ENCODE results near the gene AGBL4. TPM values are rescaled to one million over a fixed set of nuclear protein-coding genes. Genes with fewer than 3 reads are reported as not detected.

AGBL4 gene
- total RNA-seq, 1 experiment from 2014 or later, result not detected

DNA sequence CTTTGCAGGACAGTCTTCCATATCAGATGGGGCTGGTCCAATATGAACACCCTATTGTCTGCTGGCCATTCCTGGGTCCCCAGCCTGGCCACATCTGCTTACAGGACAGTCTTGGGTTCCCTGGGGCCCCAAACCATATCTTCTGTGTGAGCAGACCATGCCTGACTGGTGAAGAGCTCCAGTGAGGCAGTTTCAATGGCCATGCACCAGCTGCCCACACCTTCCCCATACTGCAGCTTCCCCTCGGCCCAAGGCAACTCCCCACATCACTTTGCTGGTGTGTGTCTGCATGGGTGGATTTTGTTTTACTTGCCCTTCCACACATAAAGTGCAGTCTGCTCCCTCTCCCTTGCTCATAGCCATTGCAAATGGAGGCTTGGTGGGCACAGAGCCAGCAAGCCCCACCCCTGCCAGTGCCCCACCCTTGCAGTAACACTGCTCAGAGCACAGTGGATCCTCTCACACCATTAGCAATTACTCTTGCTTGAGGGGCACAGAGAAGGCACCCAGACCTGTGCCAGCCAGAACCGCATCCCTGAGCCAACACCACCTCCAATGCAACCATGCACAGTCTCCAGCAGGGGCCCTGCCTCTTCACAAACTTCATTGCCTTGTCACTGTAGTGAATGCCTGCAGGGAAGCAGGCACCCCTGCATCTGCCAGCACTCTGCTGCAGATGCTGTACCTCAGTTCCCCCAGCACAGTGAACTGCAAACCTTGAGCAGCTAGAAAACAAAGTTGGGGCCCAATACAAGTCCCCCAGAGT is 772.6 kb downstream of the AGBL4 start:
- Histone ChIP-seq H3K27me3 (replicated peaks; ENCODE audit: control insufficient read depth, insufficient read depth, low read length) (no peaks in the 10 kb centered on the region), H3K36me3 (ENCODE audit: control insufficient read depth, insufficient read depth, low read length) (no peaks in the 10 kb centered on the region), H3K4me1 (no peaks in the 10 kb centered on the region), H3K9me3 (0 out of 2 replicates have a peak, but pooled peaks cover 3% of the 10 kb centered on the region), H3K4me3 (ENCODE audit: low read depth, low read length) (no peak overlapping the region)
- no TSS peak for BruUV-seq (replicated peaks)
- no peak for DNase-seq
- Mint-ChIP-seq H3K4me1 (ENCODE audit: low read depth, unreplicated experiment) (peaks cover 6% of the 10 kb centered on the region), H3K4me3 (ENCODE audit: unreplicated experiment) (no peak overlapping the region), H3K9me3 (ENCODE audit: unreplicated experiment) (peaks cover 56% of the 10 kb centered on the region), H3K27me3 (ENCODE audit: insufficient read depth, unreplicated experiment) (no peaks in the 10 kb centered on the region), H3K27ac (ENCODE audit: unreplicated experiment) (no peak overlapping the region), H3K36me3 (ENCODE audit: insufficient read depth, unreplicated experiment) (no peaks in the 10 kb centered on the region)
- intact Hi-C loops (cut with micrococcal nuclease; ENCODE audit: unreplicated experiment), result no loop called here
- CTCF ChIA-PET, result no interaction called here
- POLR2A ChIA-PET, result no interaction called here
- TF ChIP-seq, protein P1, sequence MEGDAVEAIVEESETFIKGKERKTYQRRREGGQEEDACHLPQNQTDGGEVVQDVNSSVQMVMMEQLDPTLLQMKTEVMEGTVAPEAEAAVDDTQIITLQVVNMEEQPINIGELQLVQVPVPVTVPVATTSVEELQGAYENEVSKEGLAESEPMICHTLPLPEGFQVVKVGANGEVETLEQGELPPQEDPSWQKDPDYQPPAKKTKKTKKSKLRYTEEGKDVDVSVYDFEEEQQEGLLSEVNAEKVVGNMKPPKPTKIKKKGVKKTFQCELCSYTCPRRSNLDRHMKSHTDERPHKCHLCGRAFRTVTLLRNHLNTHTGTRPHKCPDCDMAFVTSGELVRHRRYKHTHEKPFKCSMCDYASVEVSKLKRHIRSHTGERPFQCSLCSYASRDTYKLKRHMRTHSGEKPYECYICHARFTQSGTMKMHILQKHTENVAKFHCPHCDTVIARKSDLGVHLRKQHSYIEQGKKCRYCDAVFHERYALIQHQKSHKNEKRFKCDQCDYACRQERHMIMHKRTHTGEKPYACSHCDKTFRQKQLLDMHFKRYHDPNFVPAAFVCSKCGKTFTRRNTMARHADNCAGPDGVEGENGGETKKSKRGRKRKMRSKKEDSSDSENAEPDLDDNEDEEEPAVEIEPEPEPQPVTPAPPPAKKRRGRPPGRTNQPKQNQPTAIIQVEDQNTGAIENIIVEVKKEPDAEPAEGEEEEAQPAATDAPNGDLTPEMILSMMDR (IDR thresholded peaks at IDR 0.05; ENCODE audit: insufficient read depth in 1 of 2, low read depth in 1 of 2, low read length in 1 of 2, severe bottlenecking in 1 of 2, unreplicated experiment in 1 of 2), result no peak

- H3K4me3 Mint-ChIP-seq (ENCODE audit: unreplicated experiment), result no peak overlapping the region
- no TSS peak for BruUV-seq (replicated peaks)
- intact Hi-C loops (cut with micrococcal nuclease; ENCODE audit: unreplicated experiment), result no loop called here
- peaks cover 53% of the 10 kb centered on the region for H3K9me3 Mint-ChIP-seq (ENCODE audit: unreplicated experiment)
- Histone ChIP-seq H3K27me3 (replicated peaks; ENCODE audit: control insufficient read depth, insufficient read depth, low read length) (no peaks in the 10 kb centered on the region), H3K36me3 (ENCODE audit: control insufficient read depth, insufficient read depth, low read length) (no peaks in the 10 kb centered on the region), H3K4me3 (ENCODE audit: low read depth, low read length) (no peak overlapping the region), H3K9me3 (peaks cover 10% of the 10 kb centered on the region), H3K4me1 (no peaks in the 10 kb centered on the region)
- H3K27me3 Mint-ChIP-seq (ENCODE audit: insufficient read depth, unreplicated experiment), result no peaks in the 10 kb centered on the region
- POLR2A ChIA-PET, result no interaction called here
- TF ChIP-seq, protein P1 (IDR thresholded peaks at IDR 0.05; ENCODE audit: insufficient read depth in 1 of 2, low read depth in 1 of 2, low read length in 1 of 2, severe bottlenecking in 1 of 2, unreplicated experiment in 1 of 2), result no peak
- H3K4me1 Mint-ChIP-seq (ENCODE audit: low read depth, unreplicated experiment), result no peaks in the 10 kb centered on the region
- no peaks in the 10 kb centered on the region for H3K36me3 Mint-ChIP-seq (ENCODE audit: insufficient read depth, unreplicated experiment)
- CTCF ChIA-PET, result no interaction called here
- DNase-seq, result no peak
- no peak overlapping the region for H3K27ac Mint-ChIP-seq (ENCODE audit: unreplicated experiment)
Observed at GRCh38 chr1:49240709-49241221, 783.0 kb downstream of the AGBL4 start.

DNA sequence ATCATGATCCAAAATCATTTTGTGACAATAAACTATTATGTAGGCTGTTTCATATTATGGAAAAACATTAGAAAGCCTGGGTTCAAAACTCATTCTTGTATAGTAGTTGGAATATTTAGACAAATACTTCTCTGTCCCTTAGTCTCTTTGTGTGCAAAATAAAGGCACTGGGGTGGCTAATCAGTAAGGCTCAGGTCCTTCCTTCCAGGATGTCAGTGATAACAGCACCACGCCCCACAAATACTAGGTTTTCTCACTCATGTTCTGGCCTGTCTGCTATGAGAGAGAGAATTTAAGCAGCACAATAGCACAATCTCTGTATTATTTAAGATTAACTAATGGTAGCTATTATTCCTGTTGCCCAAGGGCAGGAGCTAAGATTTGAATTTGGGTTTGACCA is 788.8 kb downstream of the AGBL4 start:
- Mint-ChIP-seq H3K9me3 (ENCODE audit: unreplicated experiment) (peaks cover 21% of the 10 kb centered on the region), H3K4me3 (ENCODE audit: unreplicated experiment) (no peak overlapping the region), H3K27ac (ENCODE audit: unreplicated experiment) (no peak overlapping the region), H3K4me1 (ENCODE audit: low read depth, unreplicated experiment) (no peaks in the 10 kb centered on the region), H3K36me3 (ENCODE audit: insufficient read depth, unreplicated experiment) (no peaks in the 10 kb centered on the region), H3K27me3 (ENCODE audit: insufficient read depth, unreplicated experiment) (no peaks in the 10 kb centered on the region)
- H3K4me3 ChIP-seq (ENCODE audit: low read depth, low read length), result no peak overlapping the region
- CTCF ChIA-PET, result no interaction called here
- TF ChIP-seq, protein P1 (IDR thresholded peaks at IDR 0.05; ENCODE audit: insufficient read depth in 1 of 2, low read depth in 1 of 2, low read length in 1 of 2, severe bottlenecking in 1 of 2, unreplicated experiment in 1 of 2), result no peak
- no peaks in the 10 kb centered on the region for H3K27me3 ChIP-seq (replicated peaks; ENCODE audit: control insufficient read depth, insufficient read depth, low read length)
- peaks cover 10% of the 10 kb centered on the region for H3K9me3 ChIP-seq
- POLR2A ChIA-PET, result no interaction called here
- H3K4me1 ChIP-seq, result no peaks in the 10 kb centered on the region
- no TSS peak for BruUV-seq (replicated peaks)
- intact Hi-C loops (cut with micrococcal nuclease; ENCODE audit: unreplicated experiment), result no loop called here
- H3K36me3 ChIP-seq (ENCODE audit: control insufficient read depth, insufficient read depth, low read length), result no peaks in the 10 kb centered on the region
- DNase-seq, result no peak
